ENCODE measurements around the gene ONECUT2. TPM values are rescaled to one million over a fixed set of nuclear protein-coding genes. Genes with fewer than 3 reads are reported as not detected.

ONECUT2 gene
- total and polyA plus RNA-seq, 9 of the 15 experiments (the other 6 are each of a cell fraction or from before 2014, with no cell fraction given) = 0.27 to 2.5 (median 0.83) TPM

DNA sequence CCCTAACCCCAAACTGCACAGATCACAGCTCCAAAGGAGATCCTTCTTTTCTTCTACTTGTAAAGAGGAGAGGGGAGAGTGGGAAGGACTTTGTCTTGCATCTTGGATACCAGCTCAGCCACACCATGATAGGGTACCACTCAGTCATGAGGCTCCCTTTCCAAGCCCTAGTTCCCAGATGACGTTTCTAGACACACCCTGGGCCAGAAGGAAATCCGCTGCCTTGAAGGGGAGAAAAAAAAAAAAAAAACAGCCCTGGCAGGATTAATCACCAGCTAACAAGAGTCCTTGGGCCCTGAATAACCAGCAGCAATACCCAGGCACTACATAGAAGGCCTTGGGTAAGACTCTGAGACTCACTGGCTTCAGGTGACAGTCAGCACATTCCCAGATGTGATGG, 45.9 kb upstream of the ONECUT2 start:
- ATAC-seq = no peak
- intact Hi-C loops (cut with micrococcal nuclease) = no loop called here

More for the DNA sequence above, 45.9 kb upstream of the ONECUT2 start:
- H3K36me3 ChIP-seq (ENCODE audit: control insufficient read depth, insufficient read depth, low read length) = no peaks in the 10 kb centered on the region
- no peak overlapping the region for H3K27ac ChIP-seq (ENCODE audit: extremely low read depth, low read depth, low read length)
- H3K9me3 ChIP-seq (replicated peaks; ENCODE audit: control insufficient read depth, insufficient read depth, low read depth, low read length) = no peaks in the 10 kb centered on the region
- H4K20me1 ChIP-seq (replicated peaks; ENCODE audit: control insufficient read depth, insufficient read depth, low read length) = no peaks in the 10 kb centered on the region
- CTCF ChIA-PET (ENCODE audit: low intra/inter-chr PET ratio) = no interaction called here
- DNase-seq (ENCODE audit: extremely low read depth in 1 of 4, low spot score in 3 of 4) (no peak), FAIRE-seq (no peak)
- WGBS (ENCODE audit: insufficient coverage, low coverage, missing lambda C conversion rate) = no CpG with 5 or more reads among the region's 2 CpGs
- no peaks in the 10 kb centered on the region for H3K4me1 ChIP-seq (replicated peaks in 1 of 2; ENCODE audit: control insufficient read depth in 2 of 2, insufficient read depth in 2 of 2, low read length in 2 of 2)
- no peak overlapping the region for H3K9ac ChIP-seq (ENCODE audit: insufficient read depth in 1 of 2, low read depth in 2 of 2, low read length in 2 of 2)
- in situ Hi-C loops (cut with MboI) = no loop called here
- H3K27me3 ChIP-seq (ENCODE audit: control insufficient read depth in 2 of 2, insufficient read depth in 2 of 2, low read length in 2 of 2) = no peaks in the 10 kb centered on the region
- H3K79me2 ChIP-seq (ENCODE audit: control insufficient read depth, insufficient read depth, low read length) = no peaks in the 10 kb centered on the region
- POLR2A ChIA-PET = no interaction called here
- TF ChIP-seq, protein P1, sequence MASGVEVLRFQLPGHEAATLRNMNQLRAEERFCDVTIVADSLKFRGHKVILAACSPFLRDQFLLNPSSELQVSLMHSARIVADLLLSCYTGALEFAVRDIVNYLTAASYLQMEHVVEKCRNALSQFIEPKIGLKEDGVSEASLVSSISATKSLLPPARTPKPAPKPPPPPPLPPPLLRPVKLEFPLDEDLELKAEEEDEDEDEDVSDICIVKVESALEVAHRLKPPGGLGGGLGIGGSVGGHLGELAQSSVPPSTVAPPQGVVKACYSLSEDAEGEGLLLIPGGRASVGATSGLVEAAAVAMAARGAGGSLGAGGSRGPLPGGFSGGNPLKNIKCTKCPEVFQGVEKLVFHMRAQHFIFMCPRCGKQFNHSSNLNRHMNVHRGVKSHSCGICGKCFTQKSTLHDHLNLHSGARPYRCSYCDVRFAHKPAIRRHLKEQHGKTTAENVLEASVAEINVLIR (CRISPR knock-in tag; IDR thresholded peaks at IDR 0.05) = no peak
- TF ChIP-seq, protein P2, sequence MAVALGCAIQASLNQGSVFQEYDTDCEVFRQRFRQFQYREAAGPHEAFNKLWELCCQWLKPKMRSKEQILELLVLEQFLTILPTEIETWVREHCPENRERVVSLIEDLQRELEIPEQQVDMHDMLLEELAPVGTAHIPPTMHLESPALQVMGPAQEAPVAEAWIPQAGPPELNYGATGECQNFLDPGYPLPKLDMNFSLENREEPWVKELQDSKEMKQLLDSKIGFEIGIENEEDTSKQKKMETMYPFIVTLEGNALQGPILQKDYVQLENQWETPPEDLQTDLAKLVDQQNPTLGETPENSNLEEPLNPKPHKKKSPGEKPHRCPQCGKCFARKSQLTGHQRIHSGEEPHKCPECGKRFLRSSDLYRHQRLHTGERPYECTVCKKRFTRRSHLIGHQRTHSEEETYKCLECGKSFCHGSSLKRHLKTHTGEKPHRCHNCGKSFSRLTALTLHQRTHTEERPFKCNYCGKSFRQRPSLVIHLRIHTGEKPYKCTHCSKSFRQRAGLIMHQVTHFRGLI (CRISPR knock-in tag; IDR thresholded peaks at IDR 0.05) = no peak
- TF ChIP-seq, protein P3, sequence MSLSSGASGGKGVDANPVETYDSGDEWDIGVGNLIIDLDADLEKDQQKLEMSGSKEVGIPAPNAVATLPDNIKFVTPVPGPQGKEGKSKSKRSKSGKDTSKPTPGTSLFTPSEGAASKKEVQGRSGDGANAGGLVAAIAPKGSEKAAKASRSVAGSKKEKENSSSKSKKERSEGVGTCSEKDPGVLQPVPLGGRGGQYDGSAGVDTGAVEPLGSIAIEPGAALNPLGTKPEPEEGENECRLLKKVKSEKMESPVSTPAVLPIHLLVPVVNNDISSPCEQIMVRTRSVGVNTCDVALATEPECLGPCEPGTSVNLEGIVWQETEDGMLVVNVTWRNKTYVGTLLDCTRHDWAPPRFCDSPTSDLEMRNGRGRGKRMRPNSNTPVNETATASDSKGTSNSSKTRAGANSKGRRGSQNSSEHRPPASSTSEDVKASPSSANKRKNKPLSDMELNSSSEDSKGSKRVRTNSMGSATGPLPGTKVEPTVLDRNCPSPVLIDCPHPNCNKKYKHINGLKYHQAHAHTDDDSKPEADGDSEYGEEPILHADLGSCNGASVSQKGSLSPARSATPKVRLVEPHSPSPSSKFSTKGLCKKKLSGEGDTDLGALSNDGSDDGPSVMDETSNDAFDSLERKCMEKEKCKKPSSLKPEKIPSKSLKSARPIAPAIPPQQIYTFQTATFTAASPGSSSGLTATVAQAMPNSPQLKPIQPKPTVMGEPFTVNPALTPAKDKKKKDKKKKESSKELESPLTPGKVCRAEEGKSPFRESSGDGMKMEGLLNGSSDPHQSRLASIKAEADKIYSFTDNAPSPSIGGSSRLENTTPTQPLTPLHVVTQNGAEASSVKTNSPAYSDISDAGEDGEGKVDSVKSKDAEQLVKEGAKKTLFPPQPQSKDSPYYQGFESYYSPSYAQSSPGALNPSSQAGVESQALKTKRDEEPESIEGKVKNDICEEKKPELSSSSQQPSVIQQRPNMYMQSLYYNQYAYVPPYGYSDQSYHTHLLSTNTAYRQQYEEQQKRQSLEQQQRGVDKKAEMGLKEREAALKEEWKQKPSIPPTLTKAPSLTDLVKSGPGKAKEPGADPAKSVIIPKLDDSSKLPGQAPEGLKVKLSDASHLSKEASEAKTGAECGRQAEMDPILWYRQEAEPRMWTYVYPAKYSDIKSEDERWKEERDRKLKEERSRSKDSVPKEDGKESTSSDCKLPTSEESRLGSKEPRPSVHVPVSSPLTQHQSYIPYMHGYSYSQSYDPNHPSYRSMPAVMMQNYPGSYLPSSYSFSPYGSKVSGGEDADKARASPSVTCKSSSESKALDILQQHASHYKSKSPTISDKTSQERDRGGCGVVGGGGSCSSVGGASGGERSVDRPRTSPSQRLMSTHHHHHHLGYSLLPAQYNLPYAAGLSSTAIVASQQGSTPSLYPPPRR (CRISPR knock-in tag; IDR thresholded peaks at IDR 0.05; ENCODE audit: borderline replicate concordance) = no peak
- TF ChIP-seq RBM17 (IDR thresholded peaks at IDR 0.05; ENCODE audit: borderline replicate concordance, low read depth, low read length) (no peak), SIX5 (IDR thresholded peaks at IDR 0.05; ENCODE audit: borderline replicate concordance in 1 of 2, insufficient read depth in 1 of 2, low read depth in 1 of 2, low read length in 2 of 2) (no peak), ZNF253 (CRISPR knock-in tag; conservative IDR thresholded peaks at IDR 0.05) (no peak)
- H2AFZ ChIP-seq (ENCODE audit: low read depth, low read length) = no peak overlapping the region
- no TSS peak for BruUV-seq (replicated peaks)
- no peak overlapping the region for H3K4me3 ChIP-seq
- no peak overlapping the region for H3K4me2 ChIP-seq (ENCODE audit: insufficient read depth, low read length)
- no peaks in the 10 kb centered on the region for H3K9me1 ChIP-seq (ENCODE audit: control insufficient read depth, insufficient read depth, low read length)
